ENCODE measurements around the gene DDX10. TPM values are rescaled to one million over a fixed set of nuclear protein-coding genes. Genes with fewer than 3 reads are reported as not detected.
"Not testable (repeated sequence)": the region's sequence is repeated elsewhere in the genome, so short reads cannot be mapped to it uniquely, and the experiment has no call there.

DDX10 gene
- total and polyA plus RNA-seq, 10 donors: 17.5 to 39.3 (median 23.0) TPM

- 87 to 97% (median 92%) methylated on average over 3 of the region's 3 CpGs for WGBS, 5 donors
- H3K9me3 ChIP-seq: no peaks in the 10 kb centered on the region
- H3K4me3 ChIP-seq: no peak overlapping the region
- H3K36me3 ChIP-seq: no peaks in the 10 kb centered on the region
- H3K4me1 ChIP-seq: no peaks in the 10 kb centered on the region
- TF ChIP-seq POLR2AphosphoS5 (IDR thresholded peaks at IDR 0.05) (no peak), POLR2A (IDR thresholded peaks at IDR 0.05) (no peak)
- TF ChIP-seq, protein P1, sequence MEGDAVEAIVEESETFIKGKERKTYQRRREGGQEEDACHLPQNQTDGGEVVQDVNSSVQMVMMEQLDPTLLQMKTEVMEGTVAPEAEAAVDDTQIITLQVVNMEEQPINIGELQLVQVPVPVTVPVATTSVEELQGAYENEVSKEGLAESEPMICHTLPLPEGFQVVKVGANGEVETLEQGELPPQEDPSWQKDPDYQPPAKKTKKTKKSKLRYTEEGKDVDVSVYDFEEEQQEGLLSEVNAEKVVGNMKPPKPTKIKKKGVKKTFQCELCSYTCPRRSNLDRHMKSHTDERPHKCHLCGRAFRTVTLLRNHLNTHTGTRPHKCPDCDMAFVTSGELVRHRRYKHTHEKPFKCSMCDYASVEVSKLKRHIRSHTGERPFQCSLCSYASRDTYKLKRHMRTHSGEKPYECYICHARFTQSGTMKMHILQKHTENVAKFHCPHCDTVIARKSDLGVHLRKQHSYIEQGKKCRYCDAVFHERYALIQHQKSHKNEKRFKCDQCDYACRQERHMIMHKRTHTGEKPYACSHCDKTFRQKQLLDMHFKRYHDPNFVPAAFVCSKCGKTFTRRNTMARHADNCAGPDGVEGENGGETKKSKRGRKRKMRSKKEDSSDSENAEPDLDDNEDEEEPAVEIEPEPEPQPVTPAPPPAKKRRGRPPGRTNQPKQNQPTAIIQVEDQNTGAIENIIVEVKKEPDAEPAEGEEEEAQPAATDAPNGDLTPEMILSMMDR (IDR thresholded peaks at IDR 0.05 in 8 of 11, conservative IDR thresholded peaks at IDR 0.05 in 3 of 11): no peak
- intact Hi-C loops (cut with DNase I; ENCODE audit: low total_unique reads): no loop called here
- no peaks in the 10 kb centered on the region for H3K27me3 ChIP-seq (replicated peaks in 1 of 7)
- H3K27ac ChIP-seq: no peak overlapping the region
- no peak for DNase-seq
Measured at GRCh38 chr11:108647387-108647700, 17.5 kb upstream of the DDX10 start.

DNA sequence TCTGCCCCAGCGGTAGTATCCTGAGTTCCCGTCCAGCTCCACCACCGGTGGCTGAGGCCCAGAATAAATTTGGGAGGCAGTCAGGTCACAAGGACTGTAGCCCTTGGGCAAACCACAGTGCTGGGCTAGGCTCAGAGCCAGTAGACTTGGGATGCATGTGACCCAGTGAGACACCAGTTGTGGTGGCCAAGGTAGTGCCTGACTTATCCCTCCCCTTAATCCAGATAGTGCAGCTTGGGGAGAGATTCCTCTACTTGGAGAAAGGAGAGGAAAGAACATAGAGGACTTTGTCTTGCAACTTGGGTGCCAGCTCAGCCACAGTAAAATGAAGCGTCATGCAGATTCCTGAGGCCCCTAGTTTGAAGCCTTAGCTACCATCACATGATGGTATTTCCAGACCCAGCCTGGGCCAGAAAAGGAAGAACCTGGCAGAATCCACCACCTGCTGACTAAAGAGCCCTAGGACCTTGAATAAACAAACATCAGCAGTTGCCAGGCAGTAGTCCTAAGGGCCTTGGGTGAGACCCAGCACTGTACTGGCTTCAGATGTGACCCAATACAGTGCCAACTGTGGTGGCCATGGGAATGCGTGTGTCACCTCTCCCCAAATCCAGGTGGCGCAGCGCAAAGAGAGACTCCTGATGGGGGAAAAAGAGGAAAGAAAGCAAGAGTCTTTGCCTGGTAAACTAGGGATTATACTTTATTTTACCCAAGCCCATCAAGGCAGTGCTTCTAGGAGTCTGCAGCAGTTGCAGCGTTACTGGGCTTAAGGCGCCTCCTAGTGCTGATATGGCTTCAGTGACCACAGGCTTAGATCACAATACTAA is 17.0 kb upstream of the DDX10 start:
- 59 to 67% (median 63%) methylated on average over 9 of the region's 9 CpGs for WGBS, 5 donors
- peak; percentile 72 for DNase-seq
- Histone ChIP-seq H3K36me3 (no peaks in the 10 kb centered on the region), H3K4me3 (no peak overlapping the region), H3K4me1 (no peaks in the 10 kb centered on the region), H3K27ac (no peak overlapping the region), H3K9me3 (no peaks in the 10 kb centered on the region), H3K27me3 (replicated peaks in 1 of 7) (no peaks in the 10 kb centered on the region)
- intact Hi-C loops (cut with DNase I; ENCODE audit: low total_unique reads): no loop called here
- TF ChIP-seq POLR2AphosphoS5 (IDR thresholded peaks at IDR 0.05) (no peak), POLR2A (IDR thresholded peaks at IDR 0.05) (no peak)
- TF ChIP-seq, protein P1 (IDR thresholded peaks at IDR 0.05 in 8 of 11, conservative IDR thresholded peaks at IDR 0.05 in 3 of 11): peak in 8 of 11 experiments; percentile 34 to 75 (median 62)

- H3K36me3 ChIP-seq: no peaks in the 10 kb centered on the region
- intact Hi-C loops (cut with DNase I; ENCODE audit: low total_unique reads): no loop called here
- no peak overlapping the region for H3K27ac ChIP-seq
- DNase-seq: no peak
- no peak overlapping the region for H3K4me3 ChIP-seq
- H3K4me1 ChIP-seq: no peaks in the 10 kb centered on the region
- H3K9me3 ChIP-seq: no peaks in the 10 kb centered on the region
- no peak for TF ChIP-seq POLR2A (IDR thresholded peaks at IDR 0.05)
- TF ChIP-seq POLR2AphosphoS5 (IDR thresholded peaks at IDR 0.05): no peak
- TF ChIP-seq, protein P1 (IDR thresholded peaks at IDR 0.05 in 8 of 11, conservative IDR thresholded peaks at IDR 0.05 in 3 of 11): peak in 2 of 11 experiments; percentile 12 to 42
- H3K27me3 ChIP-seq (replicated peaks in 1 of 7): no peaks in the 10 kb centered on the region
- WGBS, 5 donors: 89 to 95% (median 92%) methylated on average over 2 of the region's 2 CpGs
Measured at GRCh38 chr11:108648528-108648885, 16.4 kb upstream of the DDX10 start.

GRCh38 chr11:108654100-108654499 is 10.8 kb upstream of the DDX10 start:
- intact Hi-C loops (cut with DNase I; ENCODE audit: low total_unique reads): loop anchor here (10.0 kb wide), 2 partner anchors 539 to 649 kb away; partner anchors contain the start of gene CUL5
- H3K27me3 ChIP-seq (replicated peaks in 1 of 7); H3K4me3 ChIP-seq; DNase-seq; H3K9me3 ChIP-seq; H3K27ac ChIP-seq; H3K36me3 ChIP-seq; H3K4me1 ChIP-seq: not testable (repeated sequence)
- 32 to 57% (median 43%) methylated on average over 3 of the region's 3 CpGs for WGBS, 5 donors

Data from spleen (tissue), 11 donors.